Mammary epithelial cell (primary cell): Measurements from ENCODE around the gene CHKA.

Experiments used
- CTCF ChIP-seq, 2 donors: IDR thresholded peaks in 1 of 2; conservative IDR thresholded peaks in 1 of 2; 2 replicates each; pipeline ENCODE4 v1.5.1; 2011 to 2012; ENCODE audit warnings: inconsistent platforms in 2 of 2, low read length in 2 of 2, mild to moderate bottlenecking in 2 of 2, control low read depth in 1 of 2, low read depth in 1 of 2; ENCODE audit not compliant: insufficient read depth in 1 of 2; ENCODE audit errors: extremely low read depth in 1 of 2
- EZH2 ChIP-seq: IDR thresholded peaks from 2 replicates; pipeline ENCODE4 v1.6.1; 2012; ENCODE audit warnings: low read length, inconsistent platforms, borderline replicate concordance

DNA sequence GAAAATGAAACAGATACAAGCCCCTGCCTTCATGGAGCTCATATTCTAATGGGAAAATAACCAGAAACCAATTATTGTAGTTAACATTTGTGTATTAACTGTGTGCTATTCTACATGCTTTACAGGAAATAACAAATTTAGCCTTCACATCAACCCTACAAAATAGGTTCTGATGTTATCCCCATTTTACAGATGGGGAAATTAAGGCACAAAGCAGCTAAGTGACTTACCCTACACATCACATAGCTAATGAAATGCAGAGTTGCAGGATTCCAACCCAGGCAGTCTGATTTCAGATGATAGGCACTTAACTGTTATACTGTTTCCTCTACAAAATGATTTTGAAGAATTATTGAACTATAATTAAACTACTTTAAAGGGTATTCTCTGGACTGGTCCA, 48.3 kb upstream of the CHKA start:
- TF ChIP-seq CTCF (conservative IDR thresholded peaks at IDR 0.05 in 1 of 2, IDR thresholded peaks at IDR 0.05 in 1 of 2; ENCODE audit: extremely low read depth in 1 of 2, insufficient read depth in 1 of 2, low read depth in 1 of 2, low read length in 2 of 2) (no peak), EZH2 (no peak)
